Measurements from ENCODE around the gene HRNR.
"Not testable (repeated sequence)": the region's sequence is repeated elsewhere in the genome, so short reads cannot be mapped to it uniquely, and the experiment has no call there.

GRCh38 chr1:152256394-152256793, 32.4 kb upstream of the HRNR start:
- TF ChIP-seq EZH2, EZH2phosphoT487 (IDR thresholded peaks at IDR 0.05): not testable (repeated sequence)
- TF ChIP-seq, protein P1, sequence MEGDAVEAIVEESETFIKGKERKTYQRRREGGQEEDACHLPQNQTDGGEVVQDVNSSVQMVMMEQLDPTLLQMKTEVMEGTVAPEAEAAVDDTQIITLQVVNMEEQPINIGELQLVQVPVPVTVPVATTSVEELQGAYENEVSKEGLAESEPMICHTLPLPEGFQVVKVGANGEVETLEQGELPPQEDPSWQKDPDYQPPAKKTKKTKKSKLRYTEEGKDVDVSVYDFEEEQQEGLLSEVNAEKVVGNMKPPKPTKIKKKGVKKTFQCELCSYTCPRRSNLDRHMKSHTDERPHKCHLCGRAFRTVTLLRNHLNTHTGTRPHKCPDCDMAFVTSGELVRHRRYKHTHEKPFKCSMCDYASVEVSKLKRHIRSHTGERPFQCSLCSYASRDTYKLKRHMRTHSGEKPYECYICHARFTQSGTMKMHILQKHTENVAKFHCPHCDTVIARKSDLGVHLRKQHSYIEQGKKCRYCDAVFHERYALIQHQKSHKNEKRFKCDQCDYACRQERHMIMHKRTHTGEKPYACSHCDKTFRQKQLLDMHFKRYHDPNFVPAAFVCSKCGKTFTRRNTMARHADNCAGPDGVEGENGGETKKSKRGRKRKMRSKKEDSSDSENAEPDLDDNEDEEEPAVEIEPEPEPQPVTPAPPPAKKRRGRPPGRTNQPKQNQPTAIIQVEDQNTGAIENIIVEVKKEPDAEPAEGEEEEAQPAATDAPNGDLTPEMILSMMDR (IDR thresholded peaks at IDR 0.05) = not testable (repeated sequence)
